Hematopoietic multipotent progenitor cell treated with erythropoietin and hydrocortisone succinate and interleukin-3 and kit ligand, for 15 days (in vitro differentiated cells): ENCODE measurements around the gene ANKS1B.

ENCODE experiments used
- DNase-seq: peaks from one replicate; pipeline ENCODE4 v3.0.0-alpha.2; 2015; ENCODE audit warnings: low spot score

ANKS1B gene

DNA sequence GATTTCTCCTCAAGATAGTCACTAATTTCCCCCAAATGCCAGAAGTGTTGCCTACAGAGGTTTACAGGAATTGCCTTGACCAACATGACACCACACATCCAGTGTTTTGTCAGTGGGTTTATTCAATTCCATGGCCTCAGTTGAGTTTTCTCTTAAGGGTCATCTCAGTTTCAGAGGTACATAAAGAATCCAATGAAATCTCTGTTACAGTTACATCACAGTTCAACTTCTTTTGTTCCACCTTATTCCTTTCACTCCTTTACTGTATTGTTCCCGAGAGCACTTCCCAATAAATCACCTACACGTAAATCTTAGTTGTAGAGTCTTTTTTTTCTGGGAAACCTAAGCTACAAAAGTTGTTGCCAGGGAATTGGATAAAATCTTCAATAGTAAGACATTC lies 410.8 kb downstream of the ANKS1B start:
- no peak for DNase-seq

DNA sequence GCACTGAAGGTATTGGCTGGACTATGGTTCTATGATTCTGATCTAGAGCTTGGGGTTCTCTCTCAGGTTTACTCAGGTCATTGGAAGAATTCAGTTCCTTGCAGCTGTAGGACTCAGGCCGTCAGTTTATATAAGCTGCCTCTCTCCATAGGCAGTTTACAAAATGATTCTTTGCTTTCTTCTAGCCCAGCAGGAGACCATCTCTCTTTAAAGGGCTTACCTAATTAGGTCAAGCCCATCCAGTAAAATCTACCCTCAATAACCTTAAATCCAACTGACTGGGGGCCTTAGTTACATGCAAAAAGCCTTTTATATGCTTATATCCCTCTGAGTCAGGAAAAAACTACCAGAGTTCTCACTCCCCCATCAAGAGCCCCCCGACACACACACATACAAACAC lies 417.7 kb downstream of the ANKS1B start:
- DNase-seq, result no peak

DNA sequence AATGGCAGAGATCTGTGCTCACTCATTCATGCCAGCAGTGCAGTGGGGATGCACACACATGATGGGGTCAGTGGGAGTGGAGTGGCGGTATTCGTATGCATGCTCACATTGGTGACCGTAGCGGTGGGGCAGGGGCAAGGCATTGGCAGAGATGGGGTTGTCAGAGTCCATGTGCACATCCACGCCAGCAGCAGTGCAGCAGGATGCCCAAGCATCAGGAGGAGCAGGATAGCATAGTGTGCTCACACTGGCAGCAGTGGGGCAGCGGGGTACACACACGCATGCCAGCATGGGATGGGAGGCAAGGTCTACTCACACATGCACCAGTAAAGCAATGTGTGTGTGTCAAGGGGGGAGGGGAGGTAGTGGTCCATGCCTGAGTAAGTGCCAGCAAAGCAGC lies 426.6 kb downstream of the ANKS1B start:
- DNase-seq, result no peak

DNA sequence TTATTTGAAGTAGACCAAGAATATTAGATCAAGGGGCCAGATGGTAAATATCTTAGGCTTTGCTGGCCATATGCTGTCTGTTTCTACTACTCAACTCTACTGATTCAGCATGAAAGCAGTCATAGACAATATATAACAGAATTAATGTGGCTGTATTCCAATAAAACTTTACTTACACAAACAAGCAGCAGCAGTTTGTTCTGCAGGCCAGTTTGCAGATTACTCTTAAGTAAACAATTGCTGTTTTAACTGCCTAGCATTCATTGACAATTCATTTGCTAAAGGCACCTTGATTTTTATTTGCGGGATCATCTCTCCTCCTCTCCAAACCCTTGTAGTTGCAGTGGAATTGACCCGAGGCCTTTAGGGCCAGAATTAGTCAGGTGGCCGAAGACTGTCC lies 431.3 kb downstream of the ANKS1B start:
- no peak for DNase-seq

DNA sequence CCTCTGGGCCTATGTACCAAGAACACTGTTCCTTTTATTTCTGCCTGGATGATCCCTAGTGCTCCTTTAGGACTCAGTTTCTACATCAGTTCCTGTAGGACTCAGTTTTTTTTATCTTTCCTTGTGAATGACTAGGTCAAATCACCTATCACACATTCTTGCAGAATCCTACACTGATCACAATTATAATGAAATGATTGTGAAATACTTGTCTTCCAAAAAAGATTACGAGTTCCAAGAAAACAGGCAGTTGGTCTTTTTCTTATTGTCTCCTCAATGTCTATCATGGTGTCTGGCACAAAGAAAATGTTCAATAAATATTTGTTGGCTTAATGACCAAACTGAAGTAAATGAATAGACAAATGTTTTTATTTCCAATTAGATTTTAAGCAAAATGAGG lies 432.7 kb downstream of the ANKS1B start:
- DNase-seq, result no peak

DNA sequence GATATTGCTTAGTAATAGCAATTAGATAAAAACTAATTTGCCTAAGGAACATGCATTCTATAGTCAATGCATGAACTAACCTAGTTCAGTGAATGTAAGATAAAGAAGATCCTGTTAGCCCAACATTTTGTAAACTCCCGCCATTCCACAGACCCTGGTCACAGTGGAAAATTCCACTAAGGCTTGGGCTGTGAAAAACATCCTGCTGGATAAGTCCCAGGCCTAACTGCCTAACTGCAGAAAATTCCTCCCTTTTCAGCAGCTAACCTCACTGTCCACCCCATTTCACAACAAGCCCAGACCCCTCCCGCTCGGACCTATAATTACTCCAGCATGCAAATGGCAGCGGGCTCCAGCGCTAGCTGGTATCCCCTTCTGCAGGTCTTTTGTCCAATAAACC lies 435.1 kb downstream of the ANKS1B start:
- DNase-seq, result no peak

DNA sequence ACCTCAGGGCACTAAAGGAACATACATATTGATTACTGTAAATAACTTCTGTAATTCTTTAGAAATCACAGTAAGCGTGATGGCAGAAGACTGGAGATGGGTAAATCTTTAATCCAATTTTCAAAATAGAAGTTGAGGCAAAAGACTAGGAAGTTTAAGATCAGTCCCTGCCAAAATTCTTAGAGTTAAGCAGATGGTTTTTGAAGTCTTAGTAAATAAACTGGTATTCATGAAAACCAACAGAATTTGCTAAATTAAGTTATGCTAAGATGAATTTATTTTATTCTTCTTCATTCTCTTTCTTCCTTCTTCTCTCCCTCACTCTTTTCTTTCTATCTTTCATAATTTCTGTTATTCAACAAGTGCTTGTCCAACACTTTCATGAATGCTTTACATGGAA lies 435.5 kb downstream of the ANKS1B start:
- no peak for DNase-seq

DNA sequence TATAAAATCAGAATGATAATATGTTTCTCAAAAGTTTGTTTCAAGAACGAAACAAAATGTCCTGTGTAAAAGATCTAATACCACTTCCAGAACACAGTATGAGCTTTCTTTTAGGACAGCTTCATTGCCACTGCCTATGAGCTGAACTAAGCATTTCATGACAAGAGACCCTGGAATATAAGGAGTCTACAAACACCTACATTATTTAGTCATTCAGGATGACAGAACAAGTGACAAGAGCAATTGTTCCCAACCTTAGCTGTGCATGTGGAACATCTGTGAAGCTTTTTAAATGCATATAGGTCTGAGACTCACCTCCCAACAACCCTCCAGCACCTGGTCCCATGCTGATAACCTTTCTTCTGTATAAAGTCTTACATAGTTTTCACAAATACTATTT lies 440.3 kb downstream of the ANKS1B start:
- DNase-seq, result no peak

DNA sequence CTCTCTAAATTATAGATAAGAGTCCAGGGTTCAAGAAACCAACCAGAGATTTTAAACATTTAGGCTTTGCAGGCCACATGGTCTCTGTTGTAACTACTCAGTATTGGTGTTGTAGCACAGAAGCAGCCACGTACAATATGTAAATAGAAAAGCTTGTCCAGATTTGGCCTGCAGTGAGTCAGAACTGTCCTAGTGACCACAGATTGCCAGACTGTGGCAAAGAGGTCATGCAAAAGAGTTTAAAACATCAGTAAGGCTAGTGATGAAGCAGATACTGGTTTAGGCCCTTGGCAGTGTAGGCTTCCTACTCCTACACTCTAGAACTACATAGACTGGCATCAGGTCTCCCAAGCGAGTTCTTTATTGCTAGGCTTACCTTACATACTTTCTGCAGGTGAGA lies 454.8 kb downstream of the ANKS1B start:
- DNase-seq, result no peak

DNA sequence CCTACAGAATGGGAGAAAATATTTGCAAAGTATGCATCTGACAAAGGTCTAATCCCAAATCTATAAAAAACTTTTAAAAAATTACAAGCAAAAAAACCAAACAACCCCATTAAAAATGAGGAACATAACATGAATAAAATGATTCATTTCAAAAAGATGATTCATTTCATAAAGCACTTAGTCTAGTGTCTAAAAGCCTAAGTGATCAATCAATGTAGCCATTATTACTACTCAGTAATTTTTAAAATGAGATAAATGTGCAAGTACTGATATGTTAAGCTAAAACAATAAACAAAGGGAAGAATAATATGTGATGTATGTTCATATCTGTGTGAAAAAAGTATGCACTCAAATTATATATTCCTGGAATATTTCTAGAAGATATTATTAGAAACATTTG lies 456.3 kb downstream of the ANKS1B start:
- DNase-seq, result no peak

DNA sequence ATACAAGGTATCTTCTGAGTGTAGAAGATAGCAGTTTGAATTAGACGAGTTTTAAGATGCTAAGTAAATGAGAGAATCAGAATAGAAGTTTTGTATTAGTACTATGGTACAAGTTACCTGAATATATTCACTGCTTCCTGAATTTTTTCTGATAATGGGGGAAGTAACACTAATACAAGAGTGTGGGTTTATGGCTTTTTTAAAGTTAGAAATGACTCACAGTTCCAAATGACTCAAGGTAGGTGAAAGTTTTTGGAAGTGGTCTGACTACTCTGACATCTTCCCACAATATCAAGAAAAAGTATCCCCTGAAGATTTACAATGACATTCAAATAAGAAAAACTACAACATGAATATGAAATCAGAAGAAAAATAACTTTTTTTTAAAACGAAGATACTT lies 460.9 kb downstream of the ANKS1B start:
- no peak for DNase-seq

DNA sequence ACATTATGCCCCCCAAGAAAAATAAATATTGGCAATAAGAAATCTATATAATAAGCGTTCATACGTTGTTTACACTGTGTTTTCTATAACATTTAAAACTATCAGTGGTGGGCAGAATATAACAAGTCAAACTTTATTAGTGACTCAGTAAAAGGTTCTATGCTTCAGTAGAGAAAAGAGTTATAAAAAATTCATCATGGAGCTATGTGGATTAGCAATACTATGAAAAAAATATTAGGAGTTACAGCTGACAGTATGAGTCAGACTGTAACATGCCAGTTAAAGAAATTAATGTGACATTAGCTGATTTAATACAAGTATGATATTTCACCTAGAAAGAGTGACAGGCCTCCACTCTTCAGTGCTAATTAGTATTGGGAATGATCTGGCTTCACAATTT lies 462.3 kb downstream of the ANKS1B start:
- DNase-seq, result no peak

DNA sequence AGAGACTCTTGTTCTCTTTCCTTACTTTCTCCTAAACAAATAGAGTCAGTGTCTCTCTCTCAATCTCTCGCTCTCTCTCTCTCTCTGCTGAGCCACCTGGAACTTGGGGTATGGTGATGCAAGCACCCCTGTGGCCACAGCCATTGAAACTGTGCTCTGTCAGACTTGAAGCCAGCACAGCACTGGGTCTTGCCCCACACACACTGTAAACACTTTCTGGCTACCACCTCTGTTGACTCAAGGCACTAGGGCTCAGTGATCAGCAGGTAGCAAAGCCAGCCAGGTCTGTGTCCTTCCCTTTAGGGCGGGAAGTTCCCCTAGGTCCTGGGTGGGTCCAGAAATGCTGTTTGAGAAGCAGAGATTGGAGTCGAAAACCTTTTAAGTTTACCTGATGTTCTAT lies 463.1 kb downstream of the ANKS1B start:
- no peak for DNase-seq

DNA sequence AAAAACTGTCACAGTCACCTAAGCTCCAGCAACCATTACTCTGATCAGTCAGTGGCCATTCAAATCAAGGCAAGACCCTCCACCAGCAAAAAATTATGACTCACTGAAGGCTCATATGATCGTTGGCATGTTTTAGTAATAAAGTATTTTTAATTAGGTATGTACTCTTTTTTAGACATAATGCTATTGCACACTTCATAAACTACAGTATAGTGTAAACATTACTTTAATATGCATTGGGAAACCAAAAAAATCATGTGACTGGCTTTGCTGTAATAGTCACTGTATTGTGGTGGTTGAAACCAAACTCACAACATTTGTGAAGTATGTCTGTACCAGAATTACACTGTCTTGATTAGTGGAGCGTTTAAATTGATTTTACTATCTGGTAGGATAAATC lies 471.7 kb downstream of the ANKS1B start:
- no peak for DNase-seq

DNA sequence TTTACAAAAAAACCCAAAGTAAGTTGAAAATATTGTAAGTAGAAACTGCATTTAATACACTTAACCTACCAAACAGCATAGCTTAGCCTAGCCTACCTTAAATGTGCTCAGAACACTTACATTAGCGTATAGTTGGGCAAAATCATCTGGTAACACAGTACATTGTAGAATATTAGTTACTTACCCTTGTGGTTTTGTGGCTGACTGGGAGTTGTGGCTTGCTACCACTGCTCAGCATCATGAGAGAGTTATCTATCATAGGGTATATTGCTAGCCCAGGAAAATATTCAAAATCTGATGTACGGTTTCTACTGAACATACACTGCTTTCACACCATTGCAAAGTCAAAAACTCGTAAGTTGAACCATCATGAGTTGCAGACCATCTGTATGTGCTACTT lies 478.9 kb downstream of the ANKS1B start:
- no peak for DNase-seq

DNA sequence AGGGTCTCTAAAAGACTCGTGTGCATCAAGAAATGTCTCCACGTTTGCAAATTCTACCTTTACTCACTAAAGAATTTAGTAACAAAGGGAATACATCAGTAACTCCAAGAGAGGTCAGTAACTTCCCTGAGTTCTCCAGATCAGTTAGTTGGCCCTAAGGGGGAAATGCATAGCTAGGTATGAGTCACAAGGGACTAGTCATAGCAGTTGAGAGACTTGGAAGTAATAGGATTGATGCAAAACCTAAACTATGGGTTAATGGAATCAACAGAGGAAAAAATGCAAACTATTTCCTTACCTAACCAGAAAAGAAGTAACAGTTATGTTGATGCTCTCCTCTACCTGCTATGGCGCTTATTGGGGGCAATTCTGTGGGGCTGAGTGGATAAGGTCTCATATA lies 486.0 kb downstream of the ANKS1B start:
- DNase-seq, result no peak

DNA sequence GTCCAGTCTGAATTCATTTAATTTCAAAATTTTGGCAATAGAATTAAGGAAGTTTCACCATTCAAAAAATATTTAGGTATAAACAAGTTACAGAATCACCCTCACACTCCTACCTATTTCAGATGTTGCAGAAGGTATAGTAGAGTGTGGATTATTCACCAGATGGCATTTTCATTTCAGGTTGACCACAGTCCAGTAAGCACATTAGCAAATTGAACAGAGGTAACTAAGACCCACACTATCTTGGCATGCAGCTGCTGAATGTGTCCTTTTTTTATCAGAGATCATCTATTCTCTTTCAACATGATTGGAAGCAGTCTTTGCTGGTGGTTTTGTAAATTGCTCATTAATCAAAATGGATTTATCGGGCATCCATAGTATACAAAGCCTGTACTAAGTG lies 488.9 kb downstream of the ANKS1B start:
- no peak for DNase-seq

DNA sequence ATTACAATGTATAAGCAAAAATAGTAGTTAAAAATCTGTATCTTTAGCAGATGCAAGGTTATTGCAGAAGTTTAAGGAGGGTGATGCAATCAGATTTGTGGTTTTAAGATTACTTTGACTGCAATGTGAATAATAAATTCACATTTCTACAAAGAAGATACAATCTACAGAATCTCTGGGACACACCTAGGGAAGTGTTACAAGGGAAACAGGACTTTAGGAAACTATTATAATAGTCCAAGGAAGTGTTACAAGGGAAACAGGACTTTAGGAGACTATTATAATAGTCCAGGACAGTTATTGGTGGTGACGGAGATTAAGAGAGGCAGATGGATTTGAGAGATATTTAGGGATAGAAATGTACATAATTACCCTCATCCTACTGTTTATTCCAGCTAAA lies 491.5 kb downstream of the ANKS1B start:
- DNase-seq, result no peak

DNA sequence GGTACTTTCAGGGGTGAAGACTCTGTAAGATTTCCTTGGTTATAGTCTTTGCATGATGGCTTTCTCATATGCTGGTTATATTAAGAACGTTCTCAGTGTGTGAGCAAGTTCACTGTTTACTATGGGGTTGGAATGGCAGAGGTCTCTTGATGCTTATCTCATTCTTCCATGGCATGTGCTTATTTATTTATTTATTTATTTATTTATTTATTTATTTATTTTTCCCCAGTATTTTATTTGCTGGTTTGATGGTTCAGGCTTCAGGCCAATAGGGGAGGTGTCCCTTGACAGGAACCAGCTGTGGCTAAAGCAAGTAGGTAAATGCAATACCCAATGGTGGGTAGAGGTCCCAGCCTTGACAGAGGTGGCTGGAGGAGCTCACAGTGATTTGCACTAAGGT lies 498.5 kb downstream of the ANKS1B start:
- no peak for DNase-seq

DNA sequence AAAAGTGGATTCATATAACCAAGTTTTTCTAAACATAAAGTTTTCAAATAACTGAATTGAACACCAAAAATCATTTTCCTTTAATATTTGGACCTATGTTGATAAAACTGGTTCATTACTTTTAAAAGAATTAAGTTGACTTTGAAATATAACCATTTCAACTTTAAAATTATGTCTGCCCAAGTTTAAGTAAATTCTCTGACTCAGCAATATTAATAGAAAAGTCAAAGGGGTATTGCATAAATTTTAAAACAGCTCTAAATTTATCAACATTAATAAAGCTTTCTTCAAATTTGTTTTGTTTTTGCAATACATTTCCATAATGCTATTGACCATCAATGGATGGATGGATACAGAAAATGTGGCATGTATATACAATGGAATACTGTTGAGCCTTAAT lies 505.6 kb downstream of the ANKS1B start:
- no peak for DNase-seq

DNA sequence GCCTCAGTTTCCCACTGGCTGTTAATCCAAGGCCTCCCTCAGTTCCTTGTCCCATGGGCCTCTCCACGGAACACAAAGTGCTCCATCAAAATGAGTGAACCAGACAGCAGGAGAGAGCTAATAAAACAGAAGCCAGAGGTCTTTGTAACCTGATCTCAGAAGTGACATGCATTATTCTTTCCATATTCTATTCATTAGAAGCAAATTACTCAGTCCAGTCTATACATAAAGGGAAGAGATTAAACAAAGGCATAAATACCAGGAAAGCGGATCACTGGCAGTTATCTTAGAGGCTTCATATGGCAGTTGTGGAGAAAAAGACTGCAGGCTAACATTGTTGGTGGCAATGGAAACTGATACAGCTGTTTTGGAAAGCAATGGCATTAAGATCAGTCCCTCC lies 507.8 kb downstream of the ANKS1B start:
- no peak for DNase-seq

DNA sequence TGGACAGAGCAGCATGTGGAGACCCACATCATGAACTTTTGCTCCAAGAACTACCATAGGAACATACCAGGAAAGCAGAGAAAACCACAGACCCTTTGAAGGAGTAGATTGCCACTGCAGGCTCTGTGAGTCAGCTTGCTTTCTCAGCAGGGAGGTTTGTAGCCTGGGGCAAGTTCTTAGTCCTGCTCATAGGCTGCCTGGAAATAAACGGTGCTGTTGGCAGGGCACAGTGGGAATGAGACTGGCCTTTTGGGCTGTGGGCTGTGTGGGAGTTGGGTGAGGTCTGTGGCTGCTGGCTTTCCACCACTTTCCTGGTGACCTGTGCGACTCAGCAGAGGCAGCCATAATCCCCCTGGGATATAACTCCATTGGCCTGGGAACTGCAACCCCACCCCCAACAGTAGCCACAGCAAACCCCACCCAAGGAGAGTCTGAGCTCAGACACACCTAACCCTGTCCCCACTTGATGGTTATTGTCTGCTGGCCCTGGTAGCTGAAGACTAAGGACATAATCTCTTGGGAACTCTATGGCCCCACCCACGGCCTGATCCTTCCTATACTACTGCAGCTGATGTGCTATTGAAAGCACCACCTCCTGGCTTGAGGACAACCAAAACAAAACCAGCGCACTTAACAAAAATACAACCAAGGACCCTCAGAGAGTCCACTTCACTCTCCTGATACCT lies 529.2 kb downstream of the ANKS1B start:
- no peak for DNase-seq

DNA sequence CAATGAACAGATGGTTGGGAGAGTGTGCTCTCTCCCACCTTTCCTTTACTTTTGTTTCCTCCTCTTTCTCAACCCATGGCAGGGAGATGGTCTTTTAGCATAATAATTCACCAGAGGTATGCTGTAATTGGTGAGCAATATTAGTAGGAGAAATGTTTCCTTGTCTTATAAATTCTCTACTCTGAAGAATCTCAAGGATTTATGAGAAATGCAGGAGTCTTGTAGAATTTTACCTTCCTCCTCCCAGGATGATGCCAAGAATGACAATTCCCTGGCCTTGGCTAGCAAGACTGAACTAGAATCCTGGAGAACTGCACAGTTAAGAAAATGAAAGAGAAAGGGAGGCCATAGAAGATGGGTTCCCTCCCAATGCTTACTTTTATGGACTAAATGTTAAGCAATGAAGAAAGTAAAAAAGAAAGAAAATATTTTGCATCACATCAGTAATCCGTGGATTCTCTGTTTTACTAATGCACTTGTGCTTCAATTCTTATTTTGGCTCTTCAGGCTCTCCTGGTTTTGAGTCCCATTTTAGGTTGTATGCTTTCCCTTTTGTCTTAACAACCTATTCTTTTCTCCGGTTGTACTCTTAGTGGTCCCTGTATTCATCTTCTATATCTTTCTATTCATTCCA lies 530.1 kb downstream of the ANKS1B start:
- no peak for DNase-seq

DNA sequence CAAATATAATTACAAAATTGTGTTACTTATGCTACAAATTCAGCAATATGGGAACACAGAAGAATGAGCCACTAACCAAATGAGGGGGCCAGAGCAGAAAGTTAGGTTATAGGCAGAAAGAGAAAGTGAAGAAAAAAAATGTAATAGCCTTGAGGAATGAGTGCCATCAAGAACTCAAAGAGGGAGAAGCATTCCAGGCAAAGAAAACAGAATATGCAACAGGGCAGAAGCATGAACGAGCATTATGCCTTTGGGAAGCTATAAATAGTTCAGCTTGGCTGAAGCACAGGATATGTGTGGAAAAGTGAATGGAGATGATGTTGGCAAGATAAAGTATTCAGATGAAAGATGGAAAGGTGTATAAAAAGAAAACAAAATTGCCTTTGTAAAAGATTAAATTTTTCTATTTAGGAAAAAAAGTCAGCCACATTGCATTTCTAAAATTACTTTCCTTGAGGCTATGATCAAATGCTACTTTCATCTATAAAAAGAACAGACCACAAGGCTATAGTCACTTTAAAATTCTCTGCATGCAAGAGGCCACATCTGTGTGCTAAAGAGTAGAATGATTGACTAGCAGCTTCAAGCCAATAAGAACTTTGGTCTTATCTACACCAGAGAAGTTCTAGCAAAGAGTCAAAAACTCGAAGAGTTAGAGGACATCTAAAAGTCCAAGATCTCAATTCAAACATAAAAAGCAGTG lies 530.7 kb downstream of the ANKS1B start:
- DNase-seq, result no peak
